HG02610 (cell line): ENCODE results near the gene BEND7.

Experiments
- ATAC-seq: cut with Tn5 transposase; IDR thresholded peaks from one replicate; pipeline ENCODE4 v1.9.1; 2021; ENCODE audit warnings: mild to moderate bottlenecking, moderate library complexity; ENCODE audit not compliant: unreplicated experiment

The BEND7 gene

DNA sequence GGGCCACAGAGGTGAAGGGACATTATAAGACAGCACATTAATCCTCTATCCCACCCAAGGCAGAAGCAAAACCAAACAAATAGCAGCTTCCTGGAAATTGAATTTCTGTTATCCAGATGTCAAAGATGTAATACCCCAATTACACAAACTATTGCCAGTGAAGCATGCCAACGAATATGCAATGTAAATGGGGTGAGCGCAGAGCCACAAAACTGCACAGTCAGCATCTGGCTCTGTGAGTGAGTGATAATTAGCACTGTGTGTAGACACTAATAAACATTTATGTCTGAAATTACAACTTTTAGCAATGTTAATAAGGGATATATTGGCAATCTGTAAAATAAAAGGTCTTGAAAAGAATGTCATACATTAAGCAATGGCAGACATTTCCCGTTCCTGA, 3.2 kb downstream of the BEND7 start:
- ATAC-seq: no peak

GRCh38 chr10:13521026-13521425, 7.8 kb downstream of the BEND7 start:
- no peak for ATAC-seq

GRCh38 chr10:13520194-13520593, 8.6 kb downstream of the BEND7 start:
- no peak for ATAC-seq

GRCh38 chr10:13518076-13518692, 10.6 kb downstream of the BEND7 start:
- no peak for ATAC-seq

- no peak for ATAC-seq
These were observed 11.1 kb downstream of the BEND7 start for GRCh38 chr10:13517675-13518074.

- no peak for ATAC-seq
These were observed 12.6 kb downstream of the BEND7 start for GRCh38 chr10:13516176-13516575.

DNA sequence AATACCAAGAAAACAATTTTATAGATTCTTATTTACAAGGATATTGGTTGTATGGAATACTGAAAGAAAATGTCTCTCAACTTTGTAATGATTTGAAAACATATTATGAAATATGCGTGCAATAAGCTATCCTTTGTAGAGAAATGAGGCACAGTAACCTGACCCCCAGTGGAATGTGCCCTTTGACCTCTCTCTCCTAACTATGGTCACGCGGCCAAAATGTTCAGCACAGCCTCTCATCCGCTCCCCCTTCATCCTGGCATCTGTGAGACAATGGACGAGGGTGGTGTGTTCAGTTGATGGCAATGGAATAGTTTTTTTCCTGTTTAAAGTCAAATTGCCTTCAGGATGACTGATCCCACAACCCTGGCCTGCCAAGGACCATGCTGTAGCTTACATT, 13.3 kb downstream of the BEND7 start:
- no peak for ATAC-seq

GRCh38 chr10:13514296-13514695, 14.5 kb downstream of the BEND7 start:
- ATAC-seq: no peak

DNA sequence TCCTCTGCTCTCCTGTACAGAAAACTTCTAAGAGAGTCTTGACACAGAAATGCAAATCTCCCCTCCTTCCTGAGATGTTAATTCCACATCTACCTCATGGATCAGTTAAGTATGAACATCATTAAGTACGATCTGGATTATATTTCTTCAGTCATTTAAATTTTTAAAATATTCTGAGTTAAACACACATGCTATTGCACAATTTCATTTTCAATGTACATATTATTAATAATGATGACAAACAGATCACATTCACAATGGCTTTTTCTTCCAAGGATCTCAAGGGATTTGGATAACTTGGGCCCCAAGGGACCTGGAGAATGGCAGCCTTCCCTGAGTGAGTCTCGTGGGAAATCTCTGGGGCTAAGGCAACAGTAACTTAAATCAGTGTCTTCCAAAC, 16.2 kb downstream of the BEND7 start:
- no peak for ATAC-seq

GRCh38 chr10:13511409-13511808, 17.4 kb downstream of the BEND7 start:
- ATAC-seq: no peak

GRCh38 chr10:13505052-13505680, 23.6 kb downstream of the BEND7 start:
- no peak for ATAC-seq

- no peak for ATAC-seq
These were observed 24.9 kb downstream of the BEND7 start for GRCh38 chr10:13503745-13504463.

GRCh38 chr10:13502380-13502779, 26.4 kb downstream of the BEND7 start:
- no peak for ATAC-seq

- no peak for ATAC-seq
These were observed 28.6 kb downstream of the BEND7 start for GRCh38 chr10:13500201-13500600.

- no peak for ATAC-seq
These were observed 29.7 kb downstream of the BEND7 start for GRCh38 chr10:13499150-13499549.

GRCh38 chr10:13496931-13497330, 31.9 kb downstream of the BEND7 start:
- ATAC-seq: no peak

DNA sequence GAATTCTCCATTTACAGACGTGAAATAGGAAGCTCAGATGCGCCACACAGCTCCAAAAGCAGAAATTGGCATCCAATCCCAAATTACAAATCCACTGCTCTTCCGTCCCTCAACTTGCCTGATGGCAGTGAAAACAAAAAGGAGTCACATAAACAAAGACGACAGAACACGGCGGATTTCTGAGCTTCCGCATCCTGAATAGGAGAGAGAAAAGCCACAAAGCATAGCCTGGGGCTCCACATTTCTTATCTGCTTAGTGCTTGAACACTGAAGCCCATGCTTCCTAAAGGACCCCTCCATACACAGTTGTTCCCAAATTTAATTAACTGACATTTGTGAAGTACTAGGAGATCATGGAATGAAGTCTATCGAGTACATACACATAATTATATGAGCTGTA, 32.6 kb downstream of the BEND7 start:
- no peak for ATAC-seq

GRCh38 chr10:13492493-13493180, 36.2 kb downstream of the BEND7 start:
- no peak for ATAC-seq

DNA sequence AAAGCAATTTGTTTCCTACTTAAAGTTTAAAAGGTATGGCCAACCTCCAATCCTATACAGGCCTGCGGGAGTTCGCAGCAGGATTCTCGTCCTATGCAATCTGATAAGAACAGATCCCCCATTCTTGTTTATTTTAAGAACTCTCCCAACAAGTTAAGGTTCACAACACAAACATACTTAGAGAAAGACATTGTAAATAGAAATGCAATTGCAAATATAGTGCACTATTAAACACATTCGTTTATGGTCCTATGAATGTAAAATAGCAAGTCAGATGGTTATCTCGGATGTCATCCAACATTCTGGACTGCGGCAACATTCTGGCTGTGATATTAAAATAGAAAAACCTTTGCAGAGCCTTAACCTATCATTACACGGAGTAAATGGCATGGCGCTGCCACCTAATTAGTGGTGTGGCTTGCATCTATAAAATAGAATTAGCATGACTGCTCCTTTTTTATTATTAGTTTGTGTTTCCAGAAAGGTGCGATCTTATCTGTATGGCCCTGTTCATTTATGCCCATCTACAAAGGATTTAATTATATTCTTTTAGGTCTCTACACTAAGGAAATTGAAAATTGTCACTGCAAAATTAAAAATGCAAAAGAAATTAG, 37.0 kb downstream of the BEND7 start:
- no peak for ATAC-seq

GRCh38 chr10:13490503-13490902, 38.3 kb downstream of the BEND7 start:
- no peak for ATAC-seq

- no peak for ATAC-seq
These were observed 39.7 kb downstream of the BEND7 start for GRCh38 chr10:13489035-13489599.
